Esophagus squamous epithelium (tissue), 5 donors: ENCODE results near the gene AIFM1. TPM values are rescaled to one million over a fixed set of nuclear protein-coding genes. Genes with fewer than 3 reads are reported as not detected.

ENCODE experiments used
- DNase-seq: peaks from one replicate; lab custom pipeline; 2025; lab: John Stamatoyannopoulos, UW
- H3K27ac ChIP-seq, 4 donors: fragments of 200-600 bp; sonication (generic); one replicate each; pipeline ENCODE4 v1.5.1; 2016 to 2019; ENCODE audit warnings: mild to moderate bottlenecking in 1 of 4
- H3K27me3 ChIP-seq, 4 donors: fragments of 200-600 bp; sonication (generic); 1 replicate in 3 of 4; 2 replicates in 1 of 4; pipeline versions ENCODE4 v1.5.1 to v1.6.0; 2017 to 2021; ENCODE audit warnings: antibody characterized with exemption in 1 of 4
- H3K36me3 ChIP-seq, 3 donors: fragments of 200-600 bp; sonication (generic); one replicate each; pipeline ENCODE4 v1.5.1; 2016 to 2019
- H3K4me1 ChIP-seq, 3 donors: fragments of 200-600 bp; sonication (generic); one replicate each; pipeline ENCODE4 v1.5.1; 2017 to 2019
- H3K4me3 ChIP-seq, 4 donors: fragments of 200-600 bp; sonication (generic); 1 replicate in 3 of 4; 2 replicates in 1 of 4; pipeline ENCODE4 v1.5.1; 2016 to 2019; ENCODE audit warnings: mild to moderate bottlenecking in 2 of 4, moderate library complexity in 1 of 4
- H3K9me3 ChIP-seq, 3 donors: fragments of 200-600 bp; sonication (generic); one replicate each; pipeline ENCODE4 v1.5.1; 2016 to 2019
- CTCF ChIP-seq, 6 experiments: fragments of 450-650 bp in 4 of 6; fragments of 200-600 bp in 2 of 6; sonication (generic) in 2 of 6; IDR thresholded peaks; one replicate each; pipeline ENCODE4 v1.5.1; 2016 to 2019; ENCODE audit warnings: antibody characterized with exemption in 6 of 6, mild to moderate bottlenecking in 4 of 6, moderate library complexity in 4 of 6
- POLR2A ChIP-seq, 4 donors: fragments of 450-650 bp; IDR thresholded peaks; one replicate each; pipeline ENCODE4 v1.6.1; 2017; ENCODE audit warnings: antibody characterized with exemption in 4 of 4, mild to moderate bottlenecking in 4 of 4, moderate library complexity in 3 of 4
- WGBS, 2 donors: methylation state at CpG; one replicate each; pipeline ENCODE4 v1.1.5; 2018; 5-methylcytosine and 5-hydroxymethylcytosine counted together
- intact Hi-C: fragments of 100-400 bp; cut with DNase I; formaldehyde crosslinking; loops from one replicate; pipeline ENCODE4 v1.15.0; 2022
- total RNA-seq, 4 donors: library from RNA; depleted of rRNA; stranded (reverse); fragments of >200 nt; gene quantifications; one replicate each; pipeline ENCODE4 v1.1.0, GENCODE V29; 2016
- donor health status: DM: yes; HTN: yes; CAD: no.

AIFM1 gene
- total RNA-seq, 4 donors from 2014 or later, result 10.9 to 23.1 (median 17.0) TPM

GRCh38 chrX:130166503-130166777 is 799 bp upstream of the AIFM1 start:
- intact Hi-C loops, result no loop called here
- H3K27me3 ChIP-seq, result peaks cover 0 to 9% (median 0%) of the 10 kb centered on the region in 4 donors
- DNase-seq, result no peak
- TF ChIP-seq CTCF (IDR thresholded peaks at IDR 0.05) (no peak), POLR2A (IDR thresholded peaks at IDR 0.05) (no peak)
- H3K36me3 ChIP-seq, result no peaks in the 10 kb centered on the region
- 3 to 32% methylated on average over 4 of the region's 4 CpGs for WGBS, 2 donors
- H3K4me3 ChIP-seq, result peak overlapping the region; percentile 51 to 74 (median 64)
- no peaks in the 10 kb centered on the region for H3K9me3 ChIP-seq
- peaks cover 0 to 28% (median 5%) of the 10 kb centered on the region in 3 donors for H3K4me1 ChIP-seq
- peak overlapping the region; percentile 73 to 94 (median 92) for H3K27ac ChIP-seq

- Histone ChIP-seq H3K27ac (peak overlapping the region; percentile 73 to 94 (median 92)), H3K4me1 (peaks cover 0 to 19% (median 5%) of the 10 kb centered on the region in 3 donors), H3K27me3 (no peaks in the 10 kb centered on the region), H3K9me3 (no peaks in the 10 kb centered on the region), H3K4me3 (peak overlapping the region; percentile 51 to 74 (median 64)), H3K36me3 (no peaks in the 10 kb centered on the region)
- intact Hi-C loops, result no loop called here
- no peak for DNase-seq
- TF ChIP-seq CTCF (IDR thresholded peaks at IDR 0.05) (no peak), POLR2A (IDR thresholded peaks at IDR 0.05) (no peak)
- 33% methylated on average over 18 of the region's 32 CpGs; no CpG with 5 or more reads in 1 of the 2 donors for WGBS, 2 donors
Observed at GRCh38 chrX:130165181-130165702, 399 bp downstream of the AIFM1 start.

GRCh38 chrX:130163398-130163797 is 2.2 kb downstream of the AIFM1 start:
- no peak for DNase-seq
- Histone ChIP-seq H3K36me3 (no peaks in the 10 kb centered on the region), H3K4me1 (peaks cover 0 to 19% (median 5%) of the 10 kb centered on the region in 3 donors), H3K27me3 (no peaks in the 10 kb centered on the region), H3K27ac (no peak overlapping the region), H3K4me3 (no peak overlapping the region), H3K9me3 (no peaks in the 10 kb centered on the region)
- 44 to 61% methylated on average over 2 of the region's 2 CpGs for WGBS, 2 donors
- intact Hi-C loops, result no loop called here
- TF ChIP-seq CTCF (IDR thresholded peaks at IDR 0.05) (no peak), POLR2A (IDR thresholded peaks at IDR 0.05) (no peak)

- Histone ChIP-seq H3K4me1 (peaks cover 0 to 19% (median 5%) of the 10 kb centered on the region in 3 donors), H3K27me3 (no peaks in the 10 kb centered on the region), H3K27ac (no peak overlapping the region), H3K36me3 (no peaks in the 10 kb centered on the region), H3K9me3 (no peaks in the 10 kb centered on the region), H3K4me3 (no peak overlapping the region)
- no peak for DNase-seq
- 35 to 42% methylated on average over 4 to 6 of the region's 6 CpGs for WGBS, 2 donors
- intact Hi-C loops, result no loop called here
- TF ChIP-seq POLR2A (IDR thresholded peaks at IDR 0.05) (no peak), CTCF (IDR thresholded peaks at IDR 0.05) (no peak)
Observed at GRCh38 chrX:130162094-130162735, 3.4 kb downstream of the AIFM1 start.

- DNase-seq, result no peak
- intact Hi-C loops, result no loop called here
Observed at GRCh38 chrX:130159776-130160175, 5.9 kb downstream of the AIFM1 start.

More at GRCh38 chrX:130159776-130160175, 5.9 kb downstream of the AIFM1 start:
- Histone ChIP-seq H3K27me3 (no peaks in the 10 kb centered on the region), H3K4me3 (no peak overlapping the region), H3K9me3 (no peaks in the 10 kb centered on the region), H3K4me1 (peaks cover 0 to 9% (median 4%) of the 10 kb centered on the region in 3 donors), H3K27ac (no peak overlapping the region), H3K36me3 (no peaks in the 10 kb centered on the region)
- TF ChIP-seq POLR2A (IDR thresholded peaks at IDR 0.05) (no peak), CTCF (IDR thresholded peaks at IDR 0.05) (no peak)
- 80 to 90% methylated on average over 4 of the region's 4 CpGs for WGBS, 2 donors
